Measurements from ENCODE around the gene PATL1.

GRCh38 chr11:59706518-59707285 lies 37.9 kb upstream of the PATL1 start:
- TF ChIP-seq ZNF532 (CRISPR knock-in tag; IDR thresholded peaks at IDR 0.05; ENCODE audit: borderline replicate concordance), result no peak
- TF ChIP-seq FOXP4 (CRISPR knock-in tag; IDR thresholded peaks at IDR 0.05), result no peak
